ENCODE results near the gene DMD. TPM values are rescaled to one million over a fixed set of nuclear protein-coding genes. Genes with fewer than 3 reads are reported as not detected.

DMD gene
- total RNA-seq, 5 donors from 2014 or later (not counting 1 experiment from before 2014, with no cell fraction given) = 0.73 to 1.6 (median 0.88) TPM; not detected in 1

GRCh38 chrX:31092970-31093638 is 2118.2 kb downstream of the DMD start:
- CTCF ChIA-PET = no interaction called here
- 57% methylated on average over 2 of the region's 3 CpGs for WGBS (ENCODE audit: insufficient coverage)

GRCh38 chrX:31092476-31092875 is 2118.9 kb downstream of the DMD start:
- Histone ChIP-seq H3K36me3 (ENCODE audit: control insufficient read depth in 2 of 2, extremely low read depth in 1 of 2, insufficient read depth in 1 of 2, low read length in 1 of 2) (no peaks in the 10 kb centered on the region), H3K4me3 (ENCODE audit: control insufficient read depth in 1 of 2, extremely low read depth in 1 of 2, low read length in 1 of 2) (no peak overlapping the region), H3K4me1 (ENCODE audit: control insufficient read depth in 1 of 2, extremely low read depth in 1 of 2, insufficient read depth in 2 of 2, low read length in 2 of 2) (no peaks in the 10 kb centered on the region), H3K27me3 (replicated peaks in 1 of 2; ENCODE audit: control insufficient read depth in 2 of 2, extremely low read depth in 1 of 2, insufficient read depth in 2 of 2, low read length in 1 of 2) (no peaks in the 10 kb centered on the region), H3K9me3 (no peaks in the 10 kb centered on the region), H3K27ac (ENCODE audit: low read length) (no peak overlapping the region)
- Mint-ChIP-seq H3K27me3 (peaks cover 0 to 5% of the 10 kb centered on the region in 2 donors), H3K9me3 (peaks cover 0 to 9% (median 0%) of the 10 kb centered on the region in 3 donors), H3K4me1 (no peaks in the 10 kb centered on the region), H3K27ac (no peak overlapping the region), H3K36me3 (no peaks in the 10 kb centered on the region), H3K4me3 (no peak overlapping the region)
- ChIA-PET POLR2A (no interaction called here), CTCF (no interaction called here)
- DNase-seq = no peak
- no peak for ATAC-seq (replicated peaks in 1 of 4)
- WGBS (ENCODE audit: insufficient coverage) = no CpG with 5 or more reads among the region's 3 CpGs

More at GRCh38 chrX:31092970-31093638, 2118.2 kb downstream of the DMD start:
- Histone ChIP-seq H3K27ac (ENCODE audit: low read length) (no peak overlapping the region), H3K27me3 (replicated peaks in 1 of 2; ENCODE audit: control insufficient read depth in 2 of 2, extremely low read depth in 1 of 2, insufficient read depth in 2 of 2, low read length in 1 of 2) (no peaks in the 10 kb centered on the region), H3K4me1 (ENCODE audit: control insufficient read depth in 1 of 2, extremely low read depth in 1 of 2, insufficient read depth in 2 of 2, low read length in 2 of 2) (no peaks in the 10 kb centered on the region), H3K9me3 (no peaks in the 10 kb centered on the region), H3K4me3 (ENCODE audit: control insufficient read depth in 1 of 2, extremely low read depth in 1 of 2, low read length in 1 of 2) (no peak overlapping the region), H3K36me3 (ENCODE audit: control insufficient read depth in 2 of 2, extremely low read depth in 1 of 2, insufficient read depth in 1 of 2, low read length in 1 of 2) (no peaks in the 10 kb centered on the region)
- peaks cover 0 to 5% of the 10 kb centered on the region in 2 donors for H3K27me3 Mint-ChIP-seq
- H3K9me3 Mint-ChIP-seq = peaks cover 0 to 9% (median 0%) of the 10 kb centered on the region in 3 donors
- ATAC-seq (replicated peaks in 1 of 4) = no peak
- H3K4me3 Mint-ChIP-seq = no peak overlapping the region
- DNase-seq = no peak
- H3K4me1 Mint-ChIP-seq = no peaks in the 10 kb centered on the region
- H3K27ac Mint-ChIP-seq = no peak overlapping the region
- H3K36me3 Mint-ChIP-seq = no peaks in the 10 kb centered on the region
- POLR2A ChIA-PET = no interaction called here

GRCh38 chrX:31091819-31092218 is 2119.5 kb downstream of the DMD start:
- no peak overlapping the region for H3K27ac ChIP-seq (ENCODE audit: low read length)
- no peak for DNase-seq
- Mint-ChIP-seq H3K27ac (no peak overlapping the region), H3K4me3 (no peak overlapping the region), H3K27me3 (peaks cover 0 to 11% of the 10 kb centered on the region in 2 donors), H3K9me3 (peaks cover 0 to 7% (median 0%) of the 10 kb centered on the region in 3 donors), H3K4me1 (no peaks in the 10 kb centered on the region), H3K36me3 (no peaks in the 10 kb centered on the region)
- no peak for ATAC-seq (replicated peaks in 1 of 4)
- no CpG with 5 or more reads among the region's 1 CpG for whole genome bisulfite sequencing (ENCODE audit: insufficient coverage)
- H3K27me3 ChIP-seq (replicated peaks in 1 of 2; ENCODE audit: control insufficient read depth in 2 of 2, extremely low read depth in 1 of 2, insufficient read depth in 2 of 2, low read length in 1 of 2) = no peaks in the 10 kb centered on the region
- no peak overlapping the region for H3K4me3 ChIP-seq (ENCODE audit: control insufficient read depth in 1 of 2, extremely low read depth in 1 of 2, low read length in 1 of 2)
- CTCF ChIA-PET = no interaction called here
- POLR2A ChIA-PET = no interaction called here
- H3K36me3 ChIP-seq (ENCODE audit: control insufficient read depth in 2 of 2, extremely low read depth in 1 of 2, insufficient read depth in 1 of 2, low read length in 1 of 2) = no peaks in the 10 kb centered on the region
- H3K4me1 ChIP-seq (ENCODE audit: control insufficient read depth in 1 of 2, extremely low read depth in 1 of 2, insufficient read depth in 2 of 2, low read length in 2 of 2) = no peaks in the 10 kb centered on the region
- H3K9me3 ChIP-seq = no peaks in the 10 kb centered on the region

- Histone ChIP-seq H3K27me3 (replicated peaks in 1 of 2; ENCODE audit: control insufficient read depth in 2 of 2, extremely low read depth in 1 of 2, insufficient read depth in 2 of 2, low read length in 1 of 2) (no peaks in the 10 kb centered on the region), H3K36me3 (ENCODE audit: control insufficient read depth in 2 of 2, extremely low read depth in 1 of 2, insufficient read depth in 1 of 2, low read length in 1 of 2) (no peaks in the 10 kb centered on the region), H3K27ac (ENCODE audit: low read length) (no peak overlapping the region), H3K9me3 (no peaks in the 10 kb centered on the region), H3K4me1 (ENCODE audit: control insufficient read depth in 1 of 2, extremely low read depth in 1 of 2, insufficient read depth in 2 of 2, low read length in 2 of 2) (no peaks in the 10 kb centered on the region), H3K4me3 (ENCODE audit: control insufficient read depth in 1 of 2, extremely low read depth in 1 of 2, low read length in 1 of 2) (no peak overlapping the region)
- no CpG with 5 or more reads among the region's 2 CpGs for WGBS (ENCODE audit: insufficient coverage)
- DNase-seq (no peak), ATAC-seq (replicated peaks in 1 of 4) (no peak)
- POLR2A ChIA-PET = no interaction called here
- Mint-ChIP-seq H3K27ac (no peak overlapping the region), H3K36me3 (no peaks in the 10 kb centered on the region), H3K27me3 (peaks cover 0 to 5% of the 10 kb centered on the region in 2 donors), H3K9me3 (peaks cover 3 to 7% (median 5%) of the 10 kb centered on the region in 3 donors), H3K4me1 (peaks cover 0 to 8% (median 0%) of the 10 kb centered on the region in 3 donors), H3K4me3 (no peak overlapping the region)
- CTCF ChIA-PET = no interaction called here
Observed at GRCh38 chrX:31074522-31074921, 2136.8 kb downstream of the DMD start.

DNA sequence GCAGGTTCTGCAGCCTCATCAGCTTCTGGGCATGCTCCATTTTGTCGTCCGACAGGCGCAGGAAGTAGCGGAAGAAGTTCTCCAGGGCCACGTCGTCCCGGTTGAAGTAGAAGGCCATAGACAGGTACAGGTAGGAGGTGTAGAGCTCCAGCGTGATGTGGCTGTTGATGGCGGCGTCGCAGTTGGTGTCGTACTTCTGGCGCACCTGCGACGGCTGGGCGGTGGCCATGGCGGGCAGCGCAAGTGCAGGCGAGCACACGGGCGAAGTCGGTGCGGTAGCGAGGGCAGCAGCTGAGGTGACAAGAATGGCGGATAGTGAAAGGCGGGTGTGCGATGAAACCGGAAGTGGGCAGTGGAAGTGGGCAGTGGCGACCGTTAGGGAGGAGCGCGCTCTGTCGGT is 2139.6 kb downstream of the DMD start, which contains the start of gene FTHL17:
FTHL17 (minus strand) TSS at position 317 of the 400 bp plus-strand sequence; CDS start at position 229, 88 bp downstream.
- Histone ChIP-seq H3K4me1 (ENCODE audit: control insufficient read depth in 1 of 2, extremely low read depth in 1 of 2, insufficient read depth in 2 of 2, low read length in 2 of 2) (no peaks in the 10 kb centered on the region), H3K9me3 (no peaks in the 10 kb centered on the region), H3K4me3 (ENCODE audit: control insufficient read depth in 1 of 2, extremely low read depth in 1 of 2, low read length in 1 of 2) (no peak within 1 kb of the TSS), H3K36me3 (ENCODE audit: control insufficient read depth in 2 of 2, extremely low read depth in 1 of 2, insufficient read depth in 1 of 2, low read length in 1 of 2) (no peaks in the 10 kb centered on the region), H3K27ac (ENCODE audit: low read length) (no peak within 1 kb of the TSS), H3K27me3 (replicated peaks in 1 of 2; ENCODE audit: control insufficient read depth in 2 of 2, extremely low read depth in 1 of 2, insufficient read depth in 2 of 2, low read length in 1 of 2) (no peaks in the 10 kb centered on the region)
- WGBS (ENCODE audit: insufficient coverage) = 96% methylated on average over 7 of the region's 33 CpGs
- Mint-ChIP-seq H3K4me1 (peaks cover 0 to 12% (median 0%) of the 10 kb centered on the region in 3 donors), H3K9me3 (peaks cover 3 to 7% (median 5%) of the 10 kb centered on the region in 3 donors), H3K4me3 (no peak within 1 kb of the TSS), H3K27me3 (peaks cover 0 to 10% of the 10 kb centered on the region in 2 donors), H3K27ac (no peak within 1 kb of the TSS), H3K36me3 (no peaks in the 10 kb centered on the region)
- ATAC-seq (replicated peaks in 1 of 4) (no peak), DNase-seq (no peak)
- CTCF ChIA-PET = no interaction called here
- POLR2A ChIA-PET = no interaction called here

DNA sequence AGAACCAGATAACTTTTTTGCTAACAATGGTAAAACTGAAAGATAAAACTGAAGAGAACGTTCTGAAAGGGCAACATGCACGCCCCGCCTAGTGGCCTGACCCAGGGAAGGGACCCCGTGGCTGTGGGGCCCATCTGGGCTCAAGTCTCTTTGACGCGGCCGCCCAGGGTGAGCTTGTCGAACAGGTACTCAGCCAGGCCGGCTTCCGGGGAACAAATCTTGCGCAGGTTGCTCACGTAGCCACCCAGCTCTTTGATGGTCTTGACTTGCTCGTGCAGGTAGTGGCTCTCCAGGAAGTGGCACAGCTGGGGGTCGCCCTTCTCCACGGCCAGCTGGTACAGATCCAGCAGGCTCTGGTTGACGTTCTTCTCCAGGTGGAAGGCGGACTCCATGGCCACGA is 2140.1 kb downstream of the DMD start:
- H3K36me3 Mint-ChIP-seq = no peaks in the 10 kb centered on the region
- H3K27me3 Mint-ChIP-seq = peaks cover 0 to 10% of the 10 kb centered on the region in 2 donors
- Histone ChIP-seq H3K36me3 (ENCODE audit: control insufficient read depth in 2 of 2, extremely low read depth in 1 of 2, insufficient read depth in 1 of 2, low read length in 1 of 2) (no peaks in the 10 kb centered on the region), H3K9me3 (no peaks in the 10 kb centered on the region), H3K27ac (ENCODE audit: low read length) (no peak overlapping the region), H3K4me1 (ENCODE audit: control insufficient read depth in 1 of 2, extremely low read depth in 1 of 2, insufficient read depth in 2 of 2, low read length in 2 of 2) (no peaks in the 10 kb centered on the region), H3K4me3 (ENCODE audit: control insufficient read depth in 1 of 2, extremely low read depth in 1 of 2, low read length in 1 of 2) (no peak overlapping the region), H3K27me3 (replicated peaks in 1 of 2; ENCODE audit: control insufficient read depth in 2 of 2, extremely low read depth in 1 of 2, insufficient read depth in 2 of 2, low read length in 1 of 2) (no peaks in the 10 kb centered on the region)
- DNase-seq = no peak
- no peak overlapping the region for H3K27ac Mint-ChIP-seq
- CTCF ChIA-PET = no interaction called here
- no peak for ATAC-seq (replicated peaks in 1 of 4)
- H3K4me3 Mint-ChIP-seq = no peak overlapping the region
- peaks cover 3 to 7% (median 5%) of the 10 kb centered on the region in 3 donors for H3K9me3 Mint-ChIP-seq
- peaks cover 0 to 12% (median 0%) of the 10 kb centered on the region in 3 donors for H3K4me1 Mint-ChIP-seq
- POLR2A ChIA-PET = no interaction called here
- 90% methylated on average over 18 of the region's 18 CpGs for WGBS (ENCODE audit: insufficient coverage)
